Stimulated activated effector memory CD8-positive, alpha-beta T cell treated with anti-CD3 and anti-CD28 coated beads, Interleukin-12 subunit alpha, Interleukin-12 subunit beta, amount 100 ng/mL, for 72 hours (primary cell): ENCODE results near the gene CPB2.

Source experiments
- ATAC-seq: fragments of 150-1000 bp; cut with Tn5 transposase; 2 replicates; pipeline ENCODE4 v1.10.0; 2021
- DNase-seq, 2 donors: peaks; one replicate each; pipeline ENCODE4 v3.0.0; 2021 to 2022; ENCODE audit warnings: low spot score in 2 of 2
- H3K27ac Mint-ChIP-seq: one replicate; pipeline ENCODE4 v1.8.0; 2022; ENCODE audit warnings: mild to moderate bottlenecking, mixed read lengths
- H3K36me3 Mint-ChIP-seq: one replicate; pipeline ENCODE4 v1.8.0; 2022; ENCODE audit warnings: mild to moderate bottlenecking, mixed read lengths
- H3K4me1 Mint-ChIP-seq: one replicate; pipeline ENCODE4 v1.8.0; 2022; ENCODE audit warnings: mixed read lengths
- H3K4me3 Mint-ChIP-seq: one replicate; pipeline ENCODE4 v1.8.0; 2022; ENCODE audit warnings: mild to moderate bottlenecking, mixed read lengths
- H3K9me3 Mint-ChIP-seq: one replicate; pipeline ENCODE4 v1.8.0; 2022; ENCODE audit warnings: mixed read lengths

Gene CPB2

GRCh38 chr13:46087481-46087880 is 17.4 kb downstream of the CPB2 start:
- no peak for ATAC-seq
- Mint-ChIP-seq H3K4me3 (no peak overlapping the region), H3K36me3 (no peaks in the 10 kb centered on the region), H3K4me1 (no peaks in the 10 kb centered on the region), H3K9me3 (no peaks in the 10 kb centered on the region), H3K27ac (no peak overlapping the region)
- no peak for DNase-seq

GRCh38 chr13:46086985-46087384 is 17.8 kb downstream of the CPB2 start:
- ATAC-seq (no peak), DNase-seq (no peak)
- H3K9me3 Mint-ChIP-seq: no peaks in the 10 kb centered on the region
- H3K27ac Mint-ChIP-seq: no peak overlapping the region
- no peaks in the 10 kb centered on the region for H3K4me1 Mint-ChIP-seq
- no peak overlapping the region for H3K4me3 Mint-ChIP-seq
- H3K36me3 Mint-ChIP-seq: no peaks in the 10 kb centered on the region

DNA sequence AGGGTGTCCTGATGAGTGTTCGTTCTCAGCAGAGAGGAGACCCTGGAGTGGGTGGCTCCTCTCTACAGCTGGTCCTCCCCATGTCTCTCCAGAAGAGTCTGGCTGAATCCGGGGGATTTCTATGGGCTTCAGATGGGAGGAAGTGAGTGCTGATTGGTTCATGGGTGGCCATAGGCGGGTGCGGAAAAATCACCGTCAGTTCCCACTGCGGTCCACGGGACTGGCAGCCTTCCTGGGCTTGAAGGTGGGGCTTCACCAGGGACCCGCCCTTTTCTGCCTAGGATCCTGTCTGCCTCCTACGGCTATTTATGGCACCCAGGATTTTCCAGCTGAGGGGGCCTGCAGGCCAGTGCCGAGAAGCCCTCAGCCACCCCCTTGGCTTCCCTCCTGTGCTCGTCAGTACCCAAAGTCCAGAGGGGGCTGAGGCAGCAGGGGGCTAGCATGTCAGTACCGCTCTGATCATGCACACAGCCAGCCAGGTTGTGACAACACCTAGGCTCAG is 18.4 kb downstream of the CPB2 start:
- DNase-seq: no peak
- Mint-ChIP-seq H3K9me3 (no peaks in the 10 kb centered on the region), H3K36me3 (no peaks in the 10 kb centered on the region), H3K4me3 (no peak overlapping the region), H3K27ac (no peak overlapping the region), H3K4me1 (no peaks in the 10 kb centered on the region)
- ATAC-seq: no peak

DNA sequence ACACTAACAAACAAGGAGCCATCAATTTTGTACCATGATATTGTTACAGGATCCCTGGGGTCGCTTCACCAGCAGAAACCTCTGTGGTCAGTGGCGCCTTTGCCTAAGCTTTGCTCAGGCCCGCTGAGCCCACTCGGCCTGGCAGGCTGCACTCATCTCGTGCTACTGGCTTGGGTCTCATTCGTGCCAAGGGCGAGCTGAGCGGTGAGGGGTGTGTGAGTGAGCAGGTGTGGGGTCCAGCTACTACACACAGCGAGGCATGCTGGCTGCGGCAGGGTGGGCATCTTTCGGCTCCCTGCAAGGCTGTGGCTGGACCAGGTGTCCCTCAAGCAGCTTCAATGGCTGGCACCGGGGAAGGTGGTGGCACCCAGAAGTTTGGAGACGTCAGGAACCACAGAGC is 19.1 kb downstream of the CPB2 start:
- DNase-seq (no peak), ATAC-seq (no peak)
- H3K27ac Mint-ChIP-seq: no peak overlapping the region
- H3K36me3 Mint-ChIP-seq: no peaks in the 10 kb centered on the region
- no peaks in the 10 kb centered on the region for H3K4me1 Mint-ChIP-seq
- no peaks in the 10 kb centered on the region for H3K9me3 Mint-ChIP-seq
- H3K4me3 Mint-ChIP-seq: no peak overlapping the region

DNA sequence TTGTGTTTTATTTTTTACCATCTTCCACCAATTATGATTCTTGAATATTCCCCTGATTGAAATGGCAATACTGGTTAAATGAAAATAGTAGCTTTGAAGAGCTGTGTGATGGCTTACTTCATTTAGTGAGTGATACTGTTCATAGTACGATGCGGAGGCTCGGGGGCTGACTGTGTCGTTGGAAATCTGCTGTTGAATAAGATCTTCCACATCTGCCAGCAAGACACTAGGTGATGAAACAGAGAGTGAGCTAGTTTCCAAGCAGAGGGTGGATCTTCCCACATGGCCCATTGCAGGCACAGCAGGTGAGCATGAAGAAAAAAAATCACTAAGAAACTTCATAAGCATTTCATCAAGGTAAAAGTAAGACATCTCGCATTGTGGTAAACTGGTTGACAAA is 22.5 kb downstream of the CPB2 start:
- H3K4me1 Mint-ChIP-seq: peaks cover 15% of the 10 kb centered on the region
- no peak for ATAC-seq

DNA sequence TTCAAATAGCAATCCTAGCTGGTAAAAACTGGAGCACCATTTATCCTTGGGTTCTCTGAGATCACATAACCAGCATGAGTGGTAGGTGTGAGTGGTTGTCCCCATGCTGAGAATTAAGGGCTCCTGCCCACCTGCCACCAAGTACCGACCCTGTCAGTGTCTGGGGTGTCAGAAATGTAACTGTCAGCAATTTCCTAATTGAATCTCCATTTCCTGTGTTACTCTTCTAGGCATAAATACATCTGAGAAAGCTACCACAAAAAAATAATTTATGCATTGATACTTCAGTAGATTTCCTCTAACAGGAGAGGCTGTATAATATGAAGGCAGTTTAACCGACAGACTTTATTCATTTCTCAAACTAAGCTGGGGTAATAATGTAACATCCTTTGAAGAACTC is 25.1 kb downstream of the CPB2 start:
- H3K4me3 Mint-ChIP-seq: no peak overlapping the region
- peak overlapping the region; percentile 23 for H3K27ac Mint-ChIP-seq
- peaks cover 15% of the 10 kb centered on the region for H3K4me1 Mint-ChIP-seq
- DNase-seq (no peak), ATAC-seq (peak; percentile 56)
- H3K36me3 Mint-ChIP-seq: no peaks in the 10 kb centered on the region
- no peaks in the 10 kb centered on the region for H3K9me3 Mint-ChIP-seq

More for the DNA sequence above, 22.5 kb downstream of the CPB2 start:
- Mint-ChIP-seq H3K36me3 (no peaks in the 10 kb centered on the region), H3K27ac (no peak overlapping the region), H3K4me3 (no peak overlapping the region), H3K9me3 (no peaks in the 10 kb centered on the region)
- no peak for DNase-seq

- ATAC-seq (no peak), DNase-seq (no peak)
- Mint-ChIP-seq H3K36me3 (no peaks in the 10 kb centered on the region), H3K4me3 (no peak overlapping the region), H3K9me3 (no peaks in the 10 kb centered on the region), H3K27ac (no peak overlapping the region), H3K4me1 (peaks cover 15% of the 10 kb centered on the region)
These were observed 27.6 kb downstream of the CPB2 start for GRCh38 chr13:46077265-46077664.

GRCh38 chr13:46076827-46077226 is 28.0 kb downstream of the CPB2 start:
- H3K4me1 Mint-ChIP-seq: peaks cover 15% of the 10 kb centered on the region
- no peak overlapping the region for H3K27ac Mint-ChIP-seq
- H3K4me3 Mint-ChIP-seq: no peak overlapping the region
- H3K9me3 Mint-ChIP-seq: no peaks in the 10 kb centered on the region
- no peak for ATAC-seq
- H3K36me3 Mint-ChIP-seq: no peaks in the 10 kb centered on the region
- DNase-seq: no peak

GRCh38 chr13:46075811-46076210 is 29.0 kb downstream of the CPB2 start:
- Mint-ChIP-seq H3K4me1 (peaks cover 15% of the 10 kb centered on the region), H3K4me3 (no peak overlapping the region), H3K9me3 (no peaks in the 10 kb centered on the region), H3K36me3 (no peaks in the 10 kb centered on the region), H3K27ac (no peak overlapping the region)
- DNase-seq: no peak
- ATAC-seq: no peak

DNA sequence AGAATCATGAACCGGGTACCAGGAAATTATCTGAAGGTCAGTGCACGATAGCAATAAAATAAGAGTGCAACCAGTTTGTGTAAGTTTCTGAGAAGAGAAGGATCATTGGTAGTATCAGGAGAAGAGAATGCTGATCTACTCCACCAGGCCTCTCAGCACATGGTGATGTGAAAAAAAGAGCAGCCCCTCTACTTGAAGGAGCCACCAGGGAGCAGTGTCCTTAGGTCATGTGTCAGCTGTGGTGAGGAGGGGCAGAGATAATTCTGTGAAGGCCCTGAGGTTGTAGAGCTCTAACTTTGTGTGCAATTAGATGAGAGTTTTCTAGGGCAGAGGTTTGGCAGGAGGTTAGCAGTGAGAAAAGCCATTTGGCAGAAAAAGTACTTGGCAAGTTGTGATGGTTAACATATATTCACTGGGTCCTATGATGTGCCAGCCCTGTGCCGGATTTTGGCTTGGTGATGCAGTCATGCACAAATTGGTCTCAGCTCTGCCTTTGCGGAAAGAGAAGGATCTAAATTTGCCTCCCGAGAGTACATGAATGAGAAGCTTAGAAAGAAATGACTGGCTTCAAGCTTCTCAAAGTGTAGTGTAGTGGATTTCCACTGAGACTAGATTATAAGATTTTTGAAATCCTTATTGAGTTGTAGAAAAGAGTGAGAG is 33.1 kb downstream of the CPB2 start:
- Mint-ChIP-seq H3K4me1 (no peaks in the 10 kb centered on the region), H3K27ac (no peak overlapping the region)
- ATAC-seq: peak; percentile 58

GRCh38 chr13:46063292-46063691 is 41.5 kb downstream of the CPB2 start:
- Mint-ChIP-seq H3K27ac (no peak overlapping the region), H3K36me3 (no peaks in the 10 kb centered on the region), H3K9me3 (no peaks in the 10 kb centered on the region), H3K4me1 (no peaks in the 10 kb centered on the region), H3K4me3 (no peak overlapping the region)
- ATAC-seq (no peak), DNase-seq (no peak)

More for the DNA sequence above, 33.1 kb downstream of the CPB2 start:
- no peaks in the 10 kb centered on the region for H3K9me3 Mint-ChIP-seq
- no peaks in the 10 kb centered on the region for H3K36me3 Mint-ChIP-seq
- DNase-seq: no peak
- H3K4me3 Mint-ChIP-seq: no peak overlapping the region

- H3K4me1 Mint-ChIP-seq: no peaks in the 10 kb centered on the region
- DNase-seq (no peak), ATAC-seq (no peak)
- H3K4me3 Mint-ChIP-seq: no peak overlapping the region
- no peaks in the 10 kb centered on the region for H3K36me3 Mint-ChIP-seq
- no peaks in the 10 kb centered on the region for H3K9me3 Mint-ChIP-seq
- H3K27ac Mint-ChIP-seq: no peak overlapping the region
These were observed 42.6 kb downstream of the CPB2 start for GRCh38 chr13:46062185-46062584.

DNA sequence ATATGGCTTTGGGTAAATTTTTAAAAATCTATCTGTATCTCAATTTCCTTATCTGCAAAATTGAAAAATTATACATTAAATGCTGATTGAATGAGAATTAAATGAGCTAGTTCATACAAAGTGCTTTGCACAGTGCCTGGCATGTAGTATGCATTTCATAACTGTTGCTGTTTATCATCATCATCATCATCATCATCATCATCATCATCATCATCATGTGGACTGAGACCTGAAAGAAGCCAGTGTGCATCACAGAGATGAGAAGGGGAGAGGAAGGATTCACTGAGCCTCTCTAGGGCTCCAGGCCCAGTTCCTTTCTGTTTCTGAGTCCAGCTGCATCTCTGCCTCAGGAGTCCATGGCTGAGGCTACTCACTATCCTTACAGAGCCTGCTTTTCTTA is 45.4 kb downstream of the CPB2 start:
- H3K36me3 Mint-ChIP-seq: no peaks in the 10 kb centered on the region
- no peaks in the 10 kb centered on the region for H3K9me3 Mint-ChIP-seq
- no peak overlapping the region for H3K4me3 Mint-ChIP-seq
- H3K27ac Mint-ChIP-seq: no peak overlapping the region
- H3K4me1 Mint-ChIP-seq: no peaks in the 10 kb centered on the region
- DNase-seq (no peak), ATAC-seq (no peak)

GRCh38 chr13:46058268-46058667 is 46.6 kb downstream of the CPB2 start:
- DNase-seq (no peak), ATAC-seq (no peak)
- no peak overlapping the region for H3K4me3 Mint-ChIP-seq
- no peaks in the 10 kb centered on the region for H3K4me1 Mint-ChIP-seq
- H3K9me3 Mint-ChIP-seq: no peaks in the 10 kb centered on the region
- H3K27ac Mint-ChIP-seq: no peak overlapping the region
- H3K36me3 Mint-ChIP-seq: no peaks in the 10 kb centered on the region

DNA sequence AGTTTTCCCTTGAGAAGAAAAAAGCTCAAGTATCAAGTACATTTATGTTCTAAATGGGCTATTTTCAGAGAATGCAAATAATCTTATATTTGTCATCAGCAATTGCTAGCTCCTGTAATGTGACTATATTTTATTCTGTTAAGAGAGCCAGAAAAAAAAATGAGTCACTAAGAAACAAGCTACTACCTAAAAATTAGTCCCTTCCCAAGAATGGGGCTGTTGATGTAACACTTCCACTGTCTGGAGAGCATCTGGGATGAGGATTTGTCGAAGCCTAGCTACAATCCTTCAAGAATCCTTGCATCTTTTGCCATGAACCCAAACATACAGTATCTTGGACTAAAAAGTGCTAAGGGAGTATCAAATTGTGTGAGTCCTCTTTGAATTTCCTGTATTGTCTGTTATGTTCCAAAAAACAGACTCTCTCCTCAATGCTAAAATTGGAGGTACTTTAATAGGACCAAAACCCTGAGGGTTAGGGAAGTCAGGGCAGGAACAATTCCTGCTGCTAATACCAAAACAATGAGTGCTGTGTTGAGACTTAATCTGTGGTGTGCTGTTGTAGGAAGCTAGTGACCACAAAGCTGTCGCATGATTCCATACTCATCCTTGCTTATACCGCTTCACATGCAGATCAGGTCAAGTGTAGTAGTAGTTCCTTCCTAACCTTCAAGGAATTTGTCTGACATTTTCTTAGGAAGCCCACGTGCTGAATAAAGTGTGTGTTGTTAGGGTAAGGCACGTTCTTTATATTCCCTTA is 47.4 kb downstream of the CPB2 start:
- no peak overlapping the region for H3K4me3 Mint-ChIP-seq
- no peaks in the 10 kb centered on the region for H3K4me1 Mint-ChIP-seq
- H3K9me3 Mint-ChIP-seq: no peaks in the 10 kb centered on the region
- DNase-seq: no peak
- ATAC-seq: no peak
- no peak overlapping the region for H3K27ac Mint-ChIP-seq
- H3K36me3 Mint-ChIP-seq: peaks cover 4% of the 10 kb centered on the region
